Measurements from ENCODE around the gene GTF2A1.
"Not testable (repeated sequence)": the region's sequence is repeated elsewhere in the genome, so short reads cannot be mapped to it uniquely, and the experiment has no call there.

The GTF2A1 gene

DNA sequence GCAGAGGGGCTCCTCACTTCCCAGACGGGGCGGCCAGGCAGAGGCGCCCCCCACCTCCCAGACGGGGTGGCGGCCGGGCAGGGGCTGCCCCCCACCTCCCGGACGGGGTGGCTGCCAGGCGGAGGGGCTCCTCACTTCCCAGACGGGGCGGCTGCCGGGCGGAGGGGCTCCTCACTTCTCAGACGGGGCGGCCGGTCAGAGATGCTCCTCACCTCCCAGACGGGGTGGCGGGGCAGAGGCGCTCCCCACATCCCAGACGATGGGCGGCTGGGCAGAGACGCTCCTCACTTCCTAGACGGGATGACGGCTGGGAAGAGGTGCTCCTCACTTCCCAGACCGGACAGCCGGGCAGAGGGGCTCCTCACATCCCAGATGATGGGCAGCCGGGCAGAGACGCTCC lies 23.7 kb upstream of the GTF2A1 start:
- H3K27ac Mint-ChIP-seq, ATAC-seq, H3K4me3 Mint-ChIP-seq, H3K4me1 Mint-ChIP-seq, H3K27me3 Mint-ChIP-seq, DNase-seq: not testable (repeated sequence)
- peaks cover 10 to 13% of the 10 kb centered on the region in 2 donors for H3K9me3 Mint-ChIP-seq

- no peak overlapping the region for H3K4me3 Mint-ChIP-seq
- H3K27me3 Mint-ChIP-seq = no peaks in the 10 kb centered on the region
- ATAC-seq (no peak), DNase-seq (no peak)
- peaks cover 10 to 13% of the 10 kb centered on the region in 2 donors for H3K9me3 Mint-ChIP-seq
- H3K4me1 Mint-ChIP-seq = no peaks in the 10 kb centered on the region
- H3K27ac Mint-ChIP-seq = no peak overlapping the region
Measured at GRCh38 chr14:81243499-81243898, 22.7 kb upstream of the GTF2A1 start.

- not testable (repeated sequence) for H3K27me3 Mint-ChIP-seq, H3K9me3 Mint-ChIP-seq, ATAC-seq, H3K4me3 Mint-ChIP-seq, DNase-seq, H3K27ac Mint-ChIP-seq
- H3K4me1 Mint-ChIP-seq = peaks cover 10% of the 10 kb centered on the region
Measured at GRCh38 chr14:81236849-81237248, 16.1 kb upstream of the GTF2A1 start.

DNA sequence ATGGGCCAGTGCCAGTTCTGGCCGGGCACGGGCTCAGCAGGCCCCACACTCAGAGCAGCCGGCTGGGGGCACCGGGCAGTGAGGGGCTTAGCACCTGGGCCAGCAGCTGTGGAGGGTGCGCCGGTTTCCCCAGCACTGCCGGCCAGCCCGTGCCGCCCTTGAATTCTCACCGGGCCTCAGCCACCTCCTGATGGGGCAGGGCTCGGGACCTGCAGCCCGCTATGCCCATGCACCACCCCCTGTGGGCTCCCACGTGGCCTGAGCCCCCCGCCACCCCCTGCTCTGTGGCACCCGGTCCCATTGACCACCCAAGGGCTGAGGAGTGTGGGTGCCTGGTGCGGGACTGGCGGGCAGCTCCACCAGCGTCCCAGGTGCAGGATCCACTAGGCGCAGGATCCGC lies 15.4 kb upstream of the GTF2A1 start:
- Mint-ChIP-seq H3K9me3 (no peaks in the 10 kb centered on the region), H3K4me1 (peaks cover 10% of the 10 kb centered on the region), H3K27ac (no peak overlapping the region), H3K27me3 (no peaks in the 10 kb centered on the region), H3K4me3 (no peak overlapping the region)
- peak; percentile 59 for ATAC-seq
- DNase-seq = no peak

DNA sequence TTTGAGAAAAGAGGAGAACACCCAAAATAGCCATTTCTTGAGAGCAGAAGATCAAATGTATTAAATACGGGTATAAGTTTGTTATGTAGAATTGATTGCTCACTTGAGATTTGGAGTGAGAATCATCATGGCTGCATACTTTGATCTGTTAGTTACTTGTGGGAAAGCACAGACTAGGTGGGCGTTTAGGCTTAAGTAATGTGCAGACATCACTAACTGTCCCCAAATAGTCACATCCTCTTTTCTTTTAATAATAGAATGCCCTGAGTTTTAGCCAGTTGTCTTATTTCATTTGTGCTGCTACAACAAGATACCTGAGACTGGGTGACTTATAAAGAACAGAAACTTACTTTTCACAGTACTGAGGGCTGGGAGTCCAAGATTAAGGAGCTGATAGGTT lies 14.3 kb upstream of the GTF2A1 start:
- Mint-ChIP-seq H3K27ac (no peak overlapping the region), H3K9me3 (no peaks in the 10 kb centered on the region), H3K27me3 (no peaks in the 10 kb centered on the region), H3K4me1 (peaks cover 10% of the 10 kb centered on the region), H3K4me3 (no peak overlapping the region)
- DNase-seq (no peak), ATAC-seq (no peak)

DNA sequence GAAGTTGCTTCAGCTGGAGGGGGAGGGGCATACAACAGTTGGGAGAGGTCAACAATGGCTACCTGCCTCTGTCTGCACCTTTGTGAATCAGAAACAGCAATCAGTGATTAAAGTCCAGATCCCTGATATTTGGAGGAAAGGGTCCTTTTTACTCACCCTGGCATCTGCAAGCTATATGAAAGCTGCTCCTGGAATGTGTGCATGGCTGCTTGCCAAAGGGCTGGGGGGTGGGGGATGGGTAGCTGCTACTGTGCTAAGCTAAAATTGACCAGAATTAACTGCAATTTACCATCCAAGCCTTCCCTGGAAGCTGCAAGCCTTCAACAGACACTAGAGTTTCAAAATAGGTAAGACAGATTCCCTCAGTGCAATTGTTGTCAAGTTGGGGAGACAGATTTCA lies 13.5 kb upstream of the GTF2A1 start:
- H3K9me3 Mint-ChIP-seq = no peaks in the 10 kb centered on the region
- no peak for ATAC-seq
- H3K4me1 Mint-ChIP-seq = peaks cover 10% of the 10 kb centered on the region
- no peak overlapping the region for H3K27ac Mint-ChIP-seq
- H3K27me3 Mint-ChIP-seq = no peaks in the 10 kb centered on the region
- H3K4me3 Mint-ChIP-seq = no peak overlapping the region
- DNase-seq = no peak

GRCh38 chr14:81233615-81234014 lies 12.9 kb upstream of the GTF2A1 start:
- DNase-seq (no peak), ATAC-seq (no peak)
- Mint-ChIP-seq H3K4me3 (no peak overlapping the region), H3K27me3 (no peaks in the 10 kb centered on the region), H3K27ac (no peak overlapping the region), H3K4me1 (peaks cover 10% of the 10 kb centered on the region), H3K9me3 (no peaks in the 10 kb centered on the region)

DNA sequence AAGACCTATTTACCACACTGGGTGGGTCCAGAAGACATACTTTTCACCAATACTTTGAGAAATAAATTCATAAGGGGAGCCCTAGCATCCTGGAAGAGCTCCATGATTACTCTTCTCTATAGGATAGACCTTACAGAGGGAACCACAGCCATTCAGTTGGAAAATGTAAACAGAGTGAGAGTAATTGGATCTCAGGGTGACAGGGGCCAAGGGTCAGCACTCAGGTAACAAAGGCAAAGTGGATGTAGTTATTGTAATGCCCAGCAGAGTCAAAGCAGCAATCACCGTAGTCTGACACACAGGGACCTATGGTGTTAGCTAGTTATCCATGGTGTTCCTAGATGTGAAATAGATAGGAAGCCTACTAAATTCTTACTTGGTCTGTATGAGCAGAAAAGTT lies 10.8 kb upstream of the GTF2A1 start:
- no peak for DNase-seq
- no peak for ATAC-seq
- Mint-ChIP-seq H3K27me3 (no peaks in the 10 kb centered on the region), H3K4me1 (peaks cover 10% of the 10 kb centered on the region), H3K27ac (no peak overlapping the region), H3K4me3 (no peak overlapping the region), H3K9me3 (no peaks in the 10 kb centered on the region)

GRCh38 chr14:81224222-81224621 lies 3.5 kb upstream of the GTF2A1 start:
- ATAC-seq = no peak
- Mint-ChIP-seq H3K27me3 (no peaks in the 10 kb centered on the region), H3K9me3 (no peaks in the 10 kb centered on the region), H3K4me3 (no peak overlapping the region), H3K4me1 (peaks cover 10% of the 10 kb centered on the region), H3K27ac (no peak overlapping the region)
- DNase-seq = no peak

DNA sequence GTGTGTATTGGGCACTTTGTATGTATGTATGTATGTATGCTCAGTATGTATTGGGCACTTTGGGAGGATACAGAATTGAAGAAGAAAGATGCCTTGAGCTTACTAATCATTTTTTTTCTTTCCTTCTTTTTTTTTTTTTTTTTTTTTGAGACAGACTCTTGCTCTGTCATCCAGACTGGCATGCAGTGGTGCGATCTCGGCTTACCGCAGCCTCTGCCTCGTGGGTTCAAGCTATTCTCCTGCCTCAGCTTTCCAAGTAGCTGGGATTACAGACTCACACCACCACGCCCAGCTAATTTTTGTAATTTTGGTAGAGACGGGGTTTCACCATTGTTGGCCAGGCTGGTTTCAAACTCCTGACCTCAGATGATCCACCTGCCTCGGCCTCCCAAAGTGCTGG lies 3.0 kb upstream of the GTF2A1 start:
- H3K4me3 Mint-ChIP-seq, ATAC-seq, DNase-seq, H3K9me3 Mint-ChIP-seq, H3K27ac Mint-ChIP-seq, H3K27me3 Mint-ChIP-seq: not testable (repeated sequence)
- peaks cover 12% of the 10 kb centered on the region for H3K4me1 Mint-ChIP-seq

- Mint-ChIP-seq H3K9me3 (no peaks in the 10 kb centered on the region), H3K4me3 (no peak overlapping the region), H3K27me3 (no peaks in the 10 kb centered on the region), H3K27ac (peak overlapping the region in 1 of 2 donors; percentile 72), H3K4me1 (peaks cover 19% of the 10 kb centered on the region)
- ATAC-seq (no peak), DNase-seq (no peak)
Measured at GRCh38 chr14:81222691-81223090, 1.9 kb upstream of the GTF2A1 start.

DNA sequence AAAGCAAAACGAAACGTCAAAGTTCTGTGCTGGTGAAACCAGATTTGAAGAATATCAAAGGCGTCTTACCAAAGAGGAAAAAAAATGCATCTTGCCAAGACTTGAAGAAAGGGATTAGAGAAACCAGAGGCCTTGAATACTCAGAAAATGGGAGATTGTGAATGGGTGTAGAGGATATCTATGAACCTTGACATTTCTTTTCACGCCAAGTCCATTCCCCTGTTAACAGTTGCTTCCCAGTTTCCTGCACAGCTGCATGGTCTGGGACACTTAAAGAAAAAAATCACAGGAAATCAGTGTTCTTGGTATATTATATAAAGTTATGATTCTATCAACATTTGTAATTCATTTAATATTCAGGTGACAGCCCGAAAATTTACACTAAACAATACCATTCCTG lies 1.4 kb upstream of the GTF2A1 start:
- H3K4me3 Mint-ChIP-seq = peak overlapping the region; percentile 93 to 95
- no peak for DNase-seq
- no peaks in the 10 kb centered on the region for H3K27me3 Mint-ChIP-seq
- peaks cover 25% of the 10 kb centered on the region for H3K4me1 Mint-ChIP-seq
- ATAC-seq = no peak
- H3K9me3 Mint-ChIP-seq = no peaks in the 10 kb centered on the region
- peak overlapping the region; percentile 99 to 100 for H3K27ac Mint-ChIP-seq

GRCh38 chr14:81221579-81222102 lies 882 bp upstream of the GTF2A1 start:
- DNase-seq (no peak), ATAC-seq (no peak)
- Mint-ChIP-seq H3K4me3 (peak overlapping the region; percentile 93 to 95), H3K27ac (peak overlapping the region; percentile 99 to 100), H3K9me3 (no peaks in the 10 kb centered on the region), H3K4me1 (peaks cover 29% of the 10 kb centered on the region), H3K27me3 (no peaks in the 10 kb centered on the region)

- DNase-seq (no peak), ATAC-seq (no peak)
- Mint-ChIP-seq H3K27me3 (no peaks in the 10 kb centered on the region), H3K4me3 (peak overlapping the region; percentile 93 to 95), H3K9me3 (no peaks in the 10 kb centered on the region), H3K27ac (peak overlapping the region; percentile 99 to 100), H3K4me1 (peaks cover 40% of the 10 kb centered on the region)
Measured at GRCh38 chr14:81220580-81220829, 254 bp downstream of the GTF2A1 start.

DNA sequence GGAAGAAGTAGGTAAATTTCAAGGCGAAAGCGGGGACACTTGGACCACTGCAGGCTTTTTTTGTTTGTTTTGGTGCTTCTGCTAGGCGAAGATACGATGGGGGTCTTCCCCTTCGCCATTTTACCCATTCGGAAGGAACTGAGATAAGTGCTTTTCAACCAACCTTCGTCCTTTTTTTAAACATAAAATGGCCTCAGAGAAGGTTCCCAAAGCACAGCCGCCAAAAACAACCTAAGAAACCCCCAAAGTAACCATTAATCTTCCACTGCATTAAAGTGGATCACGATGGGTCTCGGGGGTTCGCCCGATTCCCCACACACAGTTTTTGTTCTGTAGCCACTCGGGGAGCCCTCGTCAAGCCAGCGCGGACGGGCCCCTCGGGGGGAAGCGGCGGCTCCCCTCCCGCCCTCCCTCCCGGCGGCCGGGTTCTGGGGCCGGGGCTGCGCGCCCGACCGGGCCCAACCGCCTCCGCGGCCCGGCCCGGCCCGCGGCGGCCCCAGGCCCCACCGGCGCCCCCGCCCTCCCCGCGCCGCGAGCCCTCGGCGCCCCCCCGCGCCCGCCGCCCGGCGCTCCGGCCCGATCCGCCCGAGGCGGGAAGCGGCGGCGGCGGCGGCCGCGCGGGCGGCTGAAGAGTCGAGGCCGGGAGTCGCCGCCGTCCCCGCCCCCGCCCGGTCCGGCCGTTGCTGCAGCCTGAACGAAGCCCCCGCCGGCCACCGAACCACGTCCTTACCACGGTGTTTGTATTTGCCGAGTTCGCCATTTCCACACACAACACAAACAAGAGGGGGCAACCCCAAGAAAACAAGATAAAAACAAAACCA lies 790 bp downstream of the GTF2A1 start:
- Mint-ChIP-seq H3K4me3 (peak overlapping the region; percentile 93 to 95), H3K27ac (peak overlapping the region; percentile 99 to 100), H3K27me3 (no peaks in the 10 kb centered on the region), H3K9me3 (no peaks in the 10 kb centered on the region), H3K4me1 (peaks cover 40% of the 10 kb centered on the region)
- DNase-seq (peak; percentile 47 to 57), ATAC-seq (peak; percentile 10)

DNA sequence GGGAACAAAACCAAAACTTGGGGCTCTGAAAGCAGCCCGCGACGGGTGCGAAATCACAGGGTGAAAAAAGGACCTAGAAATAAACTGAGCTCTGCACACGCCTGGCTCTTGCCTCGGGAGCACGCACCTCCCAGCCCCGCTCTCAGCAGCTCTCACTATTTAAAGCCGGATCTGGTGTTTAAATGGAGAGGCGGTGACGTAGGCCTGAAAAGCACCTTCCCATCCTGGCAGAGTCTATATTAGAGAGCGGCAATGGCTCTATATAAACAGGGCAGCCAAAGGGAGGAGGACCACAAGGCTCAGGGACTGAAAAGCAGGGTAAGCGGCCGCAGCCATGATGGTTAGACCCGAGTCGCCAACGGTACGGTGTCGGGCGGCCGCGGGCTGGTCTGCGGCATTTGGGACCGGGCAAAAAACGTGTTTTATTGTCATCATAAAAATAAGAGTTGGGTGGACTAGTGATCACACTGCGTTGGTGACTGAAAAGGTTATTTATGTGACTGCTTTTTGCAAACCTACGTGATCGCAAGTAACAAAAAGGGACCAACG lies 1.5 kb downstream of the GTF2A1 start:
- peaks cover 40% of the 10 kb centered on the region for H3K4me1 Mint-ChIP-seq
- DNase-seq (peak; percentile 84 to 86), ATAC-seq (peak; percentile 77)
- no peaks in the 10 kb centered on the region for H3K27me3 Mint-ChIP-seq
- H3K27ac Mint-ChIP-seq = peak overlapping the region; percentile 98 to 100
- H3K9me3 Mint-ChIP-seq = no peaks in the 10 kb centered on the region
- peak overlapping the region; percentile 90 to 93 for H3K4me3 Mint-ChIP-seq
